ENCODE measurements around the gene ZNF787.

ZNF787 gene

DNA sequence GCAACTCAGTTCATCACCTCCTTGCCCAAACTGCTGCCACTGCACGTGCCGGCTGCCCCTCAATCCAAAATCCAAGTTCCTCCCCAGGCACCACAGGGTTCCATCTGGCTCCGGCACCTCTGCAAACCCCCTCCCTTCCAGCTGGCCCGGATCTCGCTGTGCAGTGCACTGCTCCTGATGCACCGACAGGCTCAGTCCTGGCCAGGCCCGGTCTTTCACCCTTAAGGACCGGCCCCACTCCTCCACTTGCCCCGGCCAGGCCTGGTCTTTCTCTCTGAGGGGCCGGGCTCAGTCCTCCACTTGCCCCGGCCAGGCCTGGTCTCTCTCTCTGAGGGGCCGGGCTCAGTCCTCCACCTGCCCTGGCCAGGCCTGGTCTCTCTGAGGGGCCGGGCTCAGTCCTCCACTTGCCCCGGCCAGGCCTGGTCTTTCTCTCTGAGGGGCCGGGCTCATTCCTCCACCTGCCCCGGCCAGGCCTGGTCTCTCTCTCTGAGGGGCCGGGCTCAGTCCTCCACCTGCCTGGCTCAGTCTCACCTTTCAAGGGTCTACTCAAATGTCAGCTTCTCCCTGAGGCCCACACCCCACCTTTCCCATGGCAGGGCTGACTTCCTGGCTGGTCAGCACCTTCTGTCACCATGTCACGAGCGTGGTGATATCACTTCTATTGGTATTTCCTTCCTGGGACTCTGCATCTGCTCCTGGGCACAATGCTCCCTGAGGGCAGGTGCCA lies 6.9 kb downstream of the ZNF787 start:
- H3K27me3 ChIP-seq (ENCODE audit: insufficient read depth, poor library complexity, severe bottlenecking), result no peaks in the 10 kb centered on the region
- H3K27ac ChIP-seq (replicated peaks), result no peak overlapping the region

DNA sequence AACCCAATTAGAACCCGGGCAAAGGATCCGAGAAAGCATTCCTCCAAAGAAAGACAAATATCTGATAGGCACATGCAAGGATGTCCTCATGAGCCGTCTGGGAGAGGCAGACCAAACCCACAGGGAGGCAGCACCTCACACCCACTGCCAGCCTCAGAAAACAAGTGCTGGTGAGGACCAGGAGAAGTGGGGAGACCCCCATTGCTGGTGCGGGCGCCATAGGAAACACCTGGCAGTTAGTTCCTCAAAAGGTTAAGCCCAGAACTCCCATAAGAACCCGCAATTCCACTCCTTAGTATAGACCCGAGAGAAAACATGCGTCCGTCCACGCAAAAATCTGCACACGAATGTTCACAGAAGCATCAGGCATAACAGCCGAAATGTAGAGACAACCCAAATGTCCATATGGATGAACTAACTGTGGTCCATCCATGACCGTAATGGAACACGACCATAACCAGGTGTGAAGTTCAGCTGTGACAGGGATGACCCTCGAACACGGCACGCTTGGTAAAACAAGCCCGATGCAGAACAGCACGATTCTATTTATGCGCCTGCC lies 7.9 kb downstream of the ZNF787 start:
- TF ChIP-seq, protein P1, sequence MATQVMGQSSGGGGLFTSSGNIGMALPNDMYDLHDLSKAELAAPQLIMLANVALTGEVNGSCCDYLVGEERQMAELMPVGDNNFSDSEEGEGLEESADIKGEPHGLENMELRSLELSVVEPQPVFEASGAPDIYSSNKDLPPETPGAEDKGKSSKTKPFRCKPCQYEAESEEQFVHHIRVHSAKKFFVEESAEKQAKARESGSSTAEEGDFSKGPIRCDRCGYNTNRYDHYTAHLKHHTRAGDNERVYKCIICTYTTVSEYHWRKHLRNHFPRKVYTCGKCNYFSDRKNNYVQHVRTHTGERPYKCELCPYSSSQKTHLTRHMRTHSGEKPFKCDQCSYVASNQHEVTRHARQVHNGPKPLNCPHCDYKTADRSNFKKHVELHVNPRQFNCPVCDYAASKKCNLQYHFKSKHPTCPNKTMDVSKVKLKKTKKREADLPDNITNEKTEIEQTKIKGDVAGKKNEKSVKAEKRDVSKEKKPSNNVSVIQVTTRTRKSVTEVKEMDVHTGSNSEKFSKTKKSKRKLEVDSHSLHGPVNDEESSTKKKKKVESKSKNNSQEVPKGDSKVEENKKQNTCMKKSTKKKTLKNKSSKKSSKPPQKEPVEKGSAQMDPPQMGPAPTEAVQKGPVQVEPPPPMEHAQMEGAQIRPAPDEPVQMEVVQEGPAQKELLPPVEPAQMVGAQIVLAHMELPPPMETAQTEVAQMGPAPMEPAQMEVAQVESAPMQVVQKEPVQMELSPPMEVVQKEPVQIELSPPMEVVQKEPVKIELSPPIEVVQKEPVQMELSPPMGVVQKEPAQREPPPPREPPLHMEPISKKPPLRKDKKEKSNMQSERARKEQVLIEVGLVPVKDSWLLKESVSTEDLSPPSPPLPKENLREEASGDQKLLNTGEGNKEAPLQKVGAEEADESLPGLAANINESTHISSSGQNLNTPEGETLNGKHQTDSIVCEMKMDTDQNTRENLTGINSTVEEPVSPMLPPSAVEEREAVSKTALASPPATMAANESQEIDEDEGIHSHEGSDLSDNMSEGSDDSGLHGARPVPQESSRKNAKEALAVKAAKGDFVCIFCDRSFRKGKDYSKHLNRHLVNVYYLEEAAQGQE (IDR thresholded peaks at IDR 0.05; ENCODE audit: insufficient replicate concordance, low read depth), result no peak
- 0 out of 2 replicates have a peak, but pooled peaks have one; percentile 18 for TF ChIP-seq POLR2AphosphoS5 (IDR thresholded peaks at IDR 0.05; ENCODE audit: low read depth)
- DNase-seq (ENCODE audit: low read depth in 1 of 2, low spot score in 1 of 2), result peak in 1 of 2 experiments; percentile 24
- Histone ChIP-seq H3K27ac (replicated peaks) (0 out of 2 replicates have a peak overlapping the region, but pooled peaks have one; percentile 37), H3K27me3 (ENCODE audit: insufficient read depth, poor library complexity, severe bottlenecking) (no peaks in the 10 kb centered on the region), H3K4me3 (replicated peaks; ENCODE audit: insufficient read depth, low read length) (no peak overlapping the region)

More for the DNA sequence above, 6.9 kb downstream of the ZNF787 start:
- TF ChIP-seq GABPA (IDR thresholded peaks at IDR 0.05; ENCODE audit: low read depth) (no peak), SPI1 (IDR thresholded peaks at IDR 0.05; ENCODE audit: borderline replicate concordance, low read depth) (no peak), POLR2AphosphoS5 (IDR thresholded peaks at IDR 0.05; ENCODE audit: low read depth) (no peak)
- TF ChIP-seq, protein P1 (IDR thresholded peaks at IDR 0.05; ENCODE audit: insufficient replicate concordance, low read depth), result no peak
- TF ChIP-seq, protein P2, sequence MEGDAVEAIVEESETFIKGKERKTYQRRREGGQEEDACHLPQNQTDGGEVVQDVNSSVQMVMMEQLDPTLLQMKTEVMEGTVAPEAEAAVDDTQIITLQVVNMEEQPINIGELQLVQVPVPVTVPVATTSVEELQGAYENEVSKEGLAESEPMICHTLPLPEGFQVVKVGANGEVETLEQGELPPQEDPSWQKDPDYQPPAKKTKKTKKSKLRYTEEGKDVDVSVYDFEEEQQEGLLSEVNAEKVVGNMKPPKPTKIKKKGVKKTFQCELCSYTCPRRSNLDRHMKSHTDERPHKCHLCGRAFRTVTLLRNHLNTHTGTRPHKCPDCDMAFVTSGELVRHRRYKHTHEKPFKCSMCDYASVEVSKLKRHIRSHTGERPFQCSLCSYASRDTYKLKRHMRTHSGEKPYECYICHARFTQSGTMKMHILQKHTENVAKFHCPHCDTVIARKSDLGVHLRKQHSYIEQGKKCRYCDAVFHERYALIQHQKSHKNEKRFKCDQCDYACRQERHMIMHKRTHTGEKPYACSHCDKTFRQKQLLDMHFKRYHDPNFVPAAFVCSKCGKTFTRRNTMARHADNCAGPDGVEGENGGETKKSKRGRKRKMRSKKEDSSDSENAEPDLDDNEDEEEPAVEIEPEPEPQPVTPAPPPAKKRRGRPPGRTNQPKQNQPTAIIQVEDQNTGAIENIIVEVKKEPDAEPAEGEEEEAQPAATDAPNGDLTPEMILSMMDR (IDR thresholded peaks at IDR 0.05; ENCODE audit: insufficient read depth, low read length), result no peak
- no peak overlapping the region for H3K4me3 ChIP-seq (replicated peaks; ENCODE audit: insufficient read depth, low read length)
- DNase-seq (ENCODE audit: low read depth in 1 of 2, low spot score in 1 of 2), result no peak

DNA sequence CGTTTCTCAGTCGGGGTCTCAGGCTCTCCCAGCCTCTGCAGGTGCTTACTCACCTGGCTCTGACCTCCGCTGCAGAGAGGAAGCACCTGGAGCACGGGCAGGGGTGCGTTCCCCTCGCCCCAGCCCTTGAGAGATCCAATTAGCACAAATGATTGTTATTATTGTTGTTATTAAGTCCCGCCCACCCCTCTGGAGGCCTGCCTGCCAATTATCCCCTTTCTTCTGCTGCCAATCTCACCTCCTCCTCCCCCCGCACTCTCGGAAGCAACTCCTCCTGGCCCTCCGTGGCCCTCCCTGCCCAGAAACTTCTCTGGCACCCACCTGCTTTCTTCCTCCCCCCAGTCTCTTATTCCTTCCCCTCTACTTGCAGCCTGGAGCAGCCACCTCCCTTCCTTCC lies 8.8 kb downstream of the ZNF787 start:
- Histone ChIP-seq H3K27me3 (ENCODE audit: insufficient read depth, poor library complexity, severe bottlenecking) (no peaks in the 10 kb centered on the region), H3K4me3 (replicated peaks; ENCODE audit: insufficient read depth, low read length) (no peak overlapping the region), H3K27ac (replicated peaks) (peak overlapping the region; percentile 72)
- no peak for DNase-seq (ENCODE audit: low read depth in 1 of 2, low spot score in 1 of 2)
- TF ChIP-seq POLR2AphosphoS5 (IDR thresholded peaks at IDR 0.05; ENCODE audit: low read depth) (no peak), GABPA (IDR thresholded peaks at IDR 0.05; ENCODE audit: low read depth) (no peak), SPI1 (IDR thresholded peaks at IDR 0.05; ENCODE audit: borderline replicate concordance, low read depth) (no peak)
- TF ChIP-seq, protein P1 (IDR thresholded peaks at IDR 0.05; ENCODE audit: insufficient replicate concordance, low read depth), result no peak
- TF ChIP-seq, protein P2 (IDR thresholded peaks at IDR 0.05; ENCODE audit: insufficient read depth, low read length), result no peak
